GM19468 (cell line): ENCODE data around the gene TALDO1.

Experiments
- ATAC-seq: cut with Tn5 transposase; IDR thresholded peaks from one replicate; pipeline ENCODE4 v1.9.1; 2021; ENCODE audit warnings: mild to moderate bottlenecking, moderate library complexity, moderate number of reproducible peaks; ENCODE audit not compliant: unreplicated experiment; ENCODE audit errors: extremely low read depth

The TALDO1 gene

DNA sequence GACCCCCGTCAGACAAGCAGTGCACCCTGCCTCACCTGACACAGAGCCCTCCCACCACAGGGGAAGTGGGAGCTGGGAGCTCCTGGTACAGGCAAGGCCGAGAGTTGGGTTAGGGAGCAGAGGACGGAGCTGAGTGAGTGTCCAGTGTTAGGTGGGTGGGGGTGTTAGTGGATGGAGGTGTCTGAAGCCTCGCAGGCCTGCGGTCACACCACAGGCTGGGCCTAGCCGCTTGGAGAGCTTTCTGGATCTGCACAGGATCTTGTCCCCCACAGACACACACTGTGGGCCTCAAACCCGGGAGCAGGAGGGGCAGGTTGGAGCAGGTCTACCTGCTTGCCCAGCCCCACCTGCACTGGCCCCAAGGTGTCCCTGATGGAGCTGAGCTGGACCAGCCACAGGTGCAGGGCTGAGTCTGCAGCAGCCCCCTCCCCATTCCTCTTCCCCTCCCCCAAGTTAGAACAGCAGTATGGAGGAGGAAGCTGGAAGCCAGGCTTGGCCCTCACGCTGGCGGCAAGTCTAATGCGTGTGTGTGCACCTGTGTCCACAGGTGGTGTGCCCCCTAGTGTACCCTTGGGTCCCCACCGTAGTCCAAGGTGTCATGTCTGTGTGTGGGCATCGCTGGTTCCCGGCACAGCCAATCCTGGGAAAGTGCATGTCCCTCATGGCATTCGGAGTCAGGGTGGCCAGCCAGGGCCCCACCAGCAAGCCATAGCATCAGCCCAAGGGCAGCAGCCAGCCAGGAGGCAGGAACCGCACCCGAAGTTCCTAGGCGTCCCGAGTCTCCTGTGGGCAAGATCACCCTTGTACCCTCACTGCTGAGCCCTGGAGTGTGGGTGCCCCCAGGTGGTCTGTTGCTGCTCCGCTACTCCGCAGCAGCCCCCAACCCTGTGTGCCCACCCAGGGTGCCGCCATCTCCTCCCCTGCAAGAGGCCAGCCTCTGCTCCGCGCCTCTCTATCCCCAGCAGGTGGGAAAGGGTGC lies 32.0 kb downstream of the TALDO1 start:
- no peak for ATAC-seq

DNA sequence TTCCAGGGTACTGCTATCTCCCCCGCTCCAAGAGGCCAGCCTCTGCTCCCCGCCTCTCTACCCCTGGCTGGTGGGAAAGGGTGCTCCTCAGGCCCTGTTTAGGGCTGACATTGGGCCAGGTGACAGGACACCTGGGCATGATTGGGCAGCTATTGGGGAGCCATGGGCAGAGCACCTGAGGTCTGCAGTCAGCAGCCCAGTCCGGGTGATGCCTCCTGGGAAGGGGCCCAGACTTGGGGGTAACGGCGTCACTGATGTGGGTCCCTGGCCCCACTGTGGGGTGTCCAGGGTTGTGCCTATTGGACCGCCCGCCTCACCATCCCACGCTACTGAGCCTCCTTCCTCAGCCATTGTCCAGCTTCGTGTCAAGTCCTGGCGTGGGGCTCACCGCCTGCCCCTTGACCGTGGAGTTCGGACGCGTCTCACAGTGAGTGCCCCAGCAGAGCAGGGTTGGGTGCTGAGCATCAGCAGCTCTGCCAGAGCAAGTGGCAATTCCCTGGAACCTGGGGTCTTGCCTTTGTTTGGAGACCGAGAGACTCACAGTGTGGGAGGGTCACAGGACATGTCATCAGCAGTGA lies 32.8 kb downstream of the TALDO1 start:
- ATAC-seq = no peak

DNA sequence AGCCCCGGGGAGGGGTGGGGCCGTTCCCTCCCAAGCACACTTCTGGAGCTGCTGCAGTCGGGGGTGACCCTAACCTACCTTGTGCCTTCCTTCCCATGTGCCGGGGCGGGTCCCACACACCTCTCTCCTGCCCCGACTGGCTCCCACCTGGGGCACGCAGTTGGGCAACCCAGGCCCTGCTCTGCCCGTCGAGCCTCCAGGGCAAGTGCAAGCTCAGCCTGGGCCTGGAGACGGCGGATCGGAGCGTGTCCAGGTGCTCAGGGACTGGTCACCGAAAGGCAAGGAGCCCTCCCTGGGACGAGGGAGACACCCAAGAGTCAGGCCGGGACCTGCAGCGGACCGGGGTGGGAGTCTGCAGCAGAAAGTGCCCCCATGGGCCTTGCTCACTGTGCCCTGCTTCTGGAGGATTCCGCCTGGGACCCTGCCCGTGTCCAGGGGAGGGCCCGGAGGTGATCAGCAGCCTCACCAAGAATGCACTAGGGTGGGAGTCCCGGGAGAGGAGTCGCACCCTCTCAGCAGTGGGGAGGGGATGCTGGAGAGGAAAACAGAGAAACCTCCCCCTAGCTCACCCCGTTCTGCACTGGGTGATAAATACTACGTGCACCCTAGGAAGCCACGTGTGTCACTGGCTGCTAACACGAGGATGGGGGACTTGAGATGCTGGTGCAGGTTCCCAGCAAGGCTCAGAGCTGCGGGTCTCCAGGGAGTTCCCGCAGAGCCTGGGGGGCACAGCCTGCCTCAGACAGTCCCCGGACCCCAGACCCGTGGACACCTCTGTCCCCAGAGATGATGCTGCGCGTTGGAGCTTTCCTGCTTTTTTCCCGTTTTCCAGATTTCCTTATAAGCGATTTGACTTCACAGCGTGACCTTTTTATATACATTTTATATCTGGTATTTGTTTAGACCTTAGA lies 35.3 kb downstream of the TALDO1 start:
- ATAC-seq = no peak

GRCh38 chr11:783581-784015 lies 36.3 kb downstream of the TALDO1 start:
- ATAC-seq = no peak

DNA sequence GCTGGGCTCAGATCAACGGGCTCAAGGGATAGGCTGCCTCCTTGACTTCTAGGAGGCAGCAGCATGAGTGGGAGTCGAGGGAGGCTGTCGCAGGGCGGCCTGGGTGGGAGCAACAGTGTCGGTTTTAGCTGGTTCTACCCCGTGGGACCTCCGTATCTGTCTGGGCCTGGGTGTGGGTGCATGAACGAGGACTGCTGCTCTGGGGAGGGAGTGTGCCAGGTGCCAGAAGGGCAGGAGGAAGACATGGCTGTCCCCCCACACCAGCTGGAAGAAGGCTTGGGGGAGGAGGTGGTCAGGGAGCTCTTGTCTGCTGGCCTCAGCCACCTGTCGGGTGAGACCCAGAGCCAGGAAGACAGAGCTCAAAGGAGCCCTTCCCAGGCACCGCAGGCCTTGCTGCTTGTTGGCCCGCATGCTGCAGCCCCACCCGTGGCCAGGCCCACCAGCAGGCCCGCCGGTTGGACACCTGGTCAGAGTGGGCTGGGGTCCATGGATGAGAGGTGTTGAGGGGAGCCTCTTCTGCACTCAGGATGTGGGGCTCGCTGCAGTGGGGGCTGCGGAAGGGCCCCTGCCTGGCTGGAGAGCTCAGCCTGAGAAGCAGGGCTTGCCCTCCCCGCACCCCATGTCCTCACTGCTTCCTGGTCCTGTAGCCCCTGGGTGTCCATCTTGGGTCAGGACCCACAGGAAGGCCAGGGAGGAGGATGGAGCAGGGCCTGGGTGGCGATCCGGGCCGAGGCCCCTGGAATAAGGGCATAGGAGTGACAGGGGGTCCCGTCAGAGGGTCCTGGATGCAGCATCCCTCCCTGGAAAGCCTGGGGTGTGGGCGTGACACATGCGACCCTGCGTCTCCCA lies 39.2 kb downstream of the TALDO1 start:
- ATAC-seq = no peak

DNA sequence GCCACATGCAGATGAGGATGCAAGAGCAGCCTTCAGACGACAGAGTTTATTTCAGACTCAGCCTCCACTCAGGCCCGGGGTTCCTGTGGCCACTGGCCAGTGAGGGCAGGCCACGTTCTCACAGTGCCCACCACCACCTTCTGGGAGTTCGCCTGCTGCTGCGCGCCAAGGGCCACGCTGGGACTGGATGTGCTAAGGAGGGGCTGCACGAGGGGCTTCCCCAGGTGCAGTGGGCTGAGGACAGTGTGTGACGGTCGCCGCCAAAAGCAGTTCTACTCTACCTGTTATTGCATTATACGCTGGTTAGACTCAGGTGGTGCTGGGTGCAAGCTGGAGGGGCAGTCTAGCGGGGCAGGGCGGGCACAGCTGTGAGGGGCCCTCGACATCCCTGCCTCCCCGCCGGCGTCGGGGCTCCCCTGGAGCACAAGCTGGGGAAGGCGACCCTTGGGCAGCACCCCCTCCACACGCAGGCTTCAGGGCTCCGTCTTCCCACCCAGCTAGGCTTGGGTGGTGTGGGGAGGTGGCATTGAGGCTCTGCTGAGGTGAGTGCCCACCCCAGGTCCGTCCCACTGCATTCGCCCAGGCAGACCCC lies 39.9 kb downstream of the TALDO1 start:
- ATAC-seq = no peak

DNA sequence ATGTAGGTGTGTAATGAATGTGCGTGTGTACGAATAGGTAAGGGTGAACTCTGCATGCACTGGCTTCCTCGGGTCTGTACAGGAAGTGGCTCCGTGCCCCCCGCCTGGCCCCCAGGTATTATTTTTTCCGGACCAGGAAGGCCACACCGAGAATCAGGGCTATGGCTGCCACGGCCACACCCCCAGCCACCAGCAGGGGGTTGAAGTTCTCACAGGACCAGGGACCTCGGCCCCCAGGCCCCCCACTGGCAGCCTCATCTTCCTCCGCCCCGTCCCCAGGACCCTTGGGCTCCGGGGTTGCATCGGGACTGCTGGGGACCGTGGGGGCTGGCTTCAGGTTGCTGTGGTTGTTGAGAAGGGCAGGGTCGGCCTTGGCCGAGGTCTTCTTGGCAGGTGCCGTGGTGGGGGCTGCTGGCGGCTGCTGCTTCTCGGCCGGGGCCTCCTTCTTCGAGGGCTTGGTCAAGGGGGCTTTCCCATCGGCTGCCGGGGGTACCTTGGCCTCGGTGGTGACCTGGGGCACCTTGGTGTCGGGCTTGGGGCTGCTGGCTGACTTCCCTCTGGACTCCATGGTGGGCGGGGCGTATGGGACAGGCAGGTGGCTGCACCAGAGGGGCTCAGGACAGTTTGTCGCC lies 40.9 kb downstream of the TALDO1 start:
- ATAC-seq = no peak

DNA sequence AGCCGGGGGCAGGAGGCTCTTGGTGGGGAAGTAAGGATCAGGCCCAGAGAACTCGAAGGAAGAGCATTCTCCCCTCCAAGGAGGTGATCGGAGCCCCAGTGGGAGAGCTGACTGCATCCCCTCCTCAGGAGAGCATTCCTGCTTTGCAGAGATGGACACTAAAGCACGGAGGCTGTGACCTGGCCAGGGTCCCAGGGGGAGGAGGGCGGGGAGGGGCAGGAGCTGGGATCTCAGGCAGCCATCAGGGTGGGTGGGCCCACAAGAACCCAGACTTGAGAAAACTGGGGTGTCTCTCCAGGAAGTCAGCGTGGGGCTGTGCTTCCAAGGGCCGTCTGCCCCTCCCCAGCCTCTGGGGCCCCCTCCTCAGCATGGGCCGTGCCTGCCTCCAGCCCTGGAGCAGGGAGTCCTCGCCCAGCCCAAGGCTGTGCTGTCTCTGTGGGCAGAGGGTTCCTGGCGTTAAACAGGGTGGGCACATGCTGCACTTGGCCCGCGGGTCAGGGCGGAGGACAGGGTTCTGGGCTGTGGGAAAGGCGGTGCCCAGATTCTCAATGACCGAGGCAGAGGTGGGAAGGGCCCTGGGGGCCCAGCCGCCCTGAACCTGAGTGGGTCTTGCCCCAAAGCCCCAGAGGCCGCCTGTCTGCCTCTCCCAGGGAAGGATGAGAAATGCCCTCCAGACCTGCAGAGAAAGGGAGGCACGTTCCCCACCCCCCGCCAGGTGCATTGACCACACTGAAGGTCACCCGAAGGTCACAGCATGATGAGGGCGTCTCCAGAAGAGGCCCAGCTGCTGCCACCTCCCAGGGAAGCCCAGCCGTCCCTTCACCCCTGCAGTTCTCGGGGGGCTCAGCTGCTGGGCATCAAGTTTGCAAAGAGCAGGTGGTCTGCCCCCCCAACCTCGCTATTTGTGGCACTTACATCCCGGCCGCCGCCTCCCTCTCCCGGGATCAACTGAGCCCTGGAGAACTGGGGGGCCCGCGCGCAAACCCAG lies 42.0 kb downstream of the TALDO1 start:
- ATAC-seq = no peak

- no peak for ATAC-seq
These were observed 42.7 kb downstream of the TALDO1 start, which contains the start of gene CEND1 for GRCh38 chr11:789943-790342. Gene CEND1, minus strand, starts transcription at chr11:790090. Its CDS starts 1,514 bp downstream, at chr11:788576.

DNA sequence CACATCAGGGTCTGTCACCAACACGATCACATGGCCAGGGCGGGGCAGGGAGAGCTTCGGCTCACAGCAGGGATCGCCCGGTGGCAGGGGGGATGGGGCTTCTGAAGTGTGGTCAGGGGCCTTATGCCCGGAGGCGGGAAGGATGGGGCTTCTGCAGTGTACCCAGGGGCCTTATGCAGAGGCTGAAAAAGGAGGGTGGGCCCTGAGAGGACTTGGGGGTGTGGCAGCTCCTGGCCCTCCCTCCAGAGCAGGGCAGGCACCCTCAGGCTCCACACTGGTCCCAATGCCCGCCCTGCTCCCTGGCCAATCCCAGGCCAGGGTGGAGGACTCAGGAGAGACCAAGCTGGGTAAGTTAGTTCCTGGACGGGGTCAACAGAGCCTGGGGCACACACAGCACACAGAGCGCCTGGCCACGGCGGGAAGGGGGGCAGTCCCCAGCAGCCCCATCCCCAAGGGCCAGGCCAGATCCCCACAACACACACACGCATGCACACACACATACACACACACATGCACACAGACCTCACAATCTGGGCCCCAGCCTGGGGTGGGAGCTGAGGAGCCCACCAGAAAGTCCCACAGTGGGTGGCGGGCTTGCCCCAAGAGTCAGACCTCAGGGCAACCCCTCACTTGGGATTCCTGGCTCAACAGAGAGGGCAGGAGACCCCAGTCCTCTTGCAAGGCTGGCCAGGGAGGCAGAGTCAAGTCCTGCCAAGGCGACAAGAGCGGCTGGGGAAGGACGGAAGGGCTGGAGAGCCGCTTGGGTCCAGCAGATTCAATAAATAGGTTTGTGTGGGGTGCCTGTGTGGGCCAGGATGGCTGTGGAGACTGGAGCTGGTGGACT lies 43.7 kb downstream of the TALDO1 start:
- no peak for ATAC-seq

DNA sequence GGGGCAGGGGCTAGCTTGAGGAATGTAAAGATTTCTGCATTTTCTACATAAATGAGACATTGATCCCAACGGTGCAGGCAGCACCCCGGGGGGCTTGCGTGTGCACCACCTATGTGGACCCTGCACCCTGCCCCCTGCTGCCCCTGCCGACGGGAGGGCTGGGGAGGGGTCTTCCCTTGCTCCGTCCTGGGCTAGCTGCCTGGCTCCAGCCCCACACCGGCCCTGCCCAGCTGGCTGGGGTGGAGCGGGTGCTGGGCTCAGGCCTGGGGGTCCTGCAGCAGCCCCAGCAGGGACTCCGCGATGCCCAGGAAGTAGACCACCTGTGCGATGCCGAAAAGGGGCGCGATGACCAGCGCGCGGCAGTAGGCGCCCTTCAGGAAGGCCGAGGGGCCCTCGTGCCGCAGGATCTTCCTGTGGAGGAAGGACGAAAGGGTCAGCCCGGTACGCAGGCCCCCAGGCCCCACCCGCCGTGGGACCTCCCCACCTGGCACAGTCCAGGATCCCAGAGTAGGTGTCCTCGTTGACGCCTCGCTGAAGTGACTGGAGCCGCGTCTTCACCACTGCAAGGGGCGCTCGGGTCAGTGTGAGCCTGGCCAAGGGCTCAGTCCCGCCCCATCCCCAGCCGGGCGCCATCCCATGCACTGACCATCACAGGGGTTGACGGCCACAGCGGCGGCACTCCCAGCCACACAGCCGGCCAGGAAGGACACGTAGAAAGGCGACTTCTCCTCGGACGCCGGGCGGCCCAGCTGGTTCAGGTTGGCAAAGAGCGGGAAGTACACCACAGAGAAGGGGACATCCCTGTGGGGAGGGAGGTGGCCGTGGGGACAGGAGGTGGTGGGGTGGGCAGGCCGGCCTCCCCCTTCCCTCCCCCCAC lies 44.6 kb downstream of the TALDO1 start:
- ATAC-seq = no peak

GRCh38 chr11:792535-792821 lies 45.2 kb downstream of the TALDO1 start:
- no peak for ATAC-seq

DNA sequence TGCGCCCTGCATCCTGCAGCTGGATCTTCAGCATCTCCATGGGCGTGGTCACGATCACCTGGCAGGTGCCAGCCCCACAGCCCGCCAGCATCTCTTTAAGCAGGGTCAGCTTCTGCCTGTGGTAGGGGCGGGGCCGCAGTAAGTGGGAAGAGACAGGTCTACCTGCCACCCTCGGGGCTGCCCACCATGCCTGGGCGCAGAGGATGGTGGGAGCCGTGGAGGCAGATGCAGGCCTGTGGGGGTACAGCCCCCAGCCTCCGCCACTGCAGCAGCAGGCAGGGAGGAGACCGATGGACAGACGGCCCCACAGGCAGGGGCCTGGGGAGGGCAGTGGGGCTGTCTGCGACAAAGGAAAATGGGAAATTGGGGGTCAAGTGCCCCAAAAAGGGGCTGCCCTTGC lies 45.6 kb downstream of the TALDO1 start:
- no peak for ATAC-seq

DNA sequence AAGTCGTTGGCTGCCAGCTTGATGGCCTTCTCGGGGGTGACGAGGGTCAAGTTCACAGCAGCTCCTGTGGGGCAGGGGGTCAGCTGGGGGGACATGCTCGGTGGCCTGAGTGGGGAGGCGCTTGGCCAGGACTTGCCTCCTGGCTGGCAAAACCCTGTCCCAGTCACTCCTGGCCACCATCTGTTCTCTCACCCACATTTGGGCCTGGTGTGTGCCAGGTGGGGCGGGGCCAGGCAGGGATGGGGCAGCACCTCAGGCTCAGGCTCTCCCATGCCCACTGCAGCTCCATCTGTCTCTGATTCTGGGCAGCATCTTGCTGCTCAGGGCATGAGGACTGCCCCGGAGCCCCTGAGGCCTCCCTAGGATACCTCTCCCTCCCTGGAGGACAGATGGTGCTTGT lies 46.3 kb downstream of the TALDO1 start:
- no peak for ATAC-seq

DNA sequence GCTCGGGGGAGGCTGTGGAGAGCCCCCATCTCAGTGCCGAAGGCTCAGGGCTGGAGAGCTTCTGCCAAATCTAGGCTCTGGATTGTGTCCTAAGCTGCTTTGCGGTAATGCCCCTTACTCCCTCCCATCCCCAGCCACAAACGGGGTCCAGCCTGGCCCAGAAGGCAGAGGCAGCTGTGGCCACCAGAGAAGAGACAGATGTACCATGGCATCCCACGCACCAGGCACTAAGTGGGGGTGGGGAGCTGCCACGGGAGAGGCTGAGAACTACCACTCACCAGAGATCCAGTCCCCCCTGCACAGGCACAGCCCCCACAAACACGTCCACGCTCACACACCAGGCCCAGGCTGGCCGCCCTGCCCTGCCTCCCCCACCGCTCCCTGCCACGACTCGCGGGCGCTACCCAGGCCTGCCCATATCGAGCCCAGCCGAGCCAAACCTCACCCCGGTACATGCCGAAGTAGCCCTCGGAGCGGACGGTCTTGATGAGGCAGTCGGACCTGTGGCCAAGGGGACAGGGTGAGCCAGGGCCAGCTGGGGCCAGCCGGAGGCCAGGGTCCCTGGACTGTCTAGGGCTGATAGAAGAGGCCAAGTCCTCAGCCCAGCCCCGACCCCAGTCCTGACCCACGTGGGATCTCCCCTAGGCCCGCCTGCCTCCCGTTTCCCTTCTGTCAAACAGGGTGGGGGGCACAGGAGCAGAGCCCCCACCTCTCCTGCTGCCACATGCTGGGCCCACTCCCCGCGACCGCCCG lies 46.9 kb downstream of the TALDO1 start:
- no peak for ATAC-seq
